HT-29 (cell line): ENCODE results near the gene MYBPHL. TPM values are rescaled to one million over a fixed set of nuclear protein-coding genes. Genes with fewer than 3 reads are reported as not detected.
"Not testable (repeated sequence)": the region's sequence is repeated elsewhere in the genome, so short reads cannot be mapped to it uniquely, and the experiment has no call there.

Experiments used
- DNase-seq: peaks from one replicate; pipeline ENCODE4 v3.0.0-alpha.2; 2015; ENCODE audit warnings: low spot score
- total RNA-seq: library from RNA; depleted of rRNA; stranded (reverse); fragments of >200 nt; shearing (Covaris generic); gene quantifications from 2 replicates; pipeline ENCODE4 v1.2.3, GENCODE V29; 2014

MYBPHL gene
- total RNA-seq, 1 experiment from 2014 or later = not detected

DNA sequence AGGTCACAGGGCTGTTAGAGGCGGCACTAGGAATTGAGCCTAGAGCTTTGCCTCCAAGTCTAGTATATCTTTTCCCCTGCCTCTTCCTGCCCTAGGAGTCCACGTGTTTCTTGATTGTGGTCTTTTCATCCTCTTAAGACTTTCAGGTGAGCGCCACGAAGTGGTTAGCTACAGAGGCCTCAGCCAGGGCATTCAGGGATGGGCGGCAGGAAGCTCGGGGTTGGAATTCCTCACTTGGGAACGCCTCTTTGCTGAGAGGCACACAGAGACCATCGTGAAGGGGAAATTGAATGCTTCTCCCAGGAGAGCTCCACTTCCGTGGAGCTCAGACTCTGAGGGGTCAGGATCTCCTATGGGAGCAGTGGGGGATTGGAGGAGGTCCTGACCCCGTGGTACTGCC lies 820 bp downstream of the MYBPHL start:
- DNase-seq = not testable (repeated sequence)

GRCh38 chr1:109304226-109304920 lies 2.4 kb downstream of the MYBPHL start:
- no peak for DNase-seq

DNA sequence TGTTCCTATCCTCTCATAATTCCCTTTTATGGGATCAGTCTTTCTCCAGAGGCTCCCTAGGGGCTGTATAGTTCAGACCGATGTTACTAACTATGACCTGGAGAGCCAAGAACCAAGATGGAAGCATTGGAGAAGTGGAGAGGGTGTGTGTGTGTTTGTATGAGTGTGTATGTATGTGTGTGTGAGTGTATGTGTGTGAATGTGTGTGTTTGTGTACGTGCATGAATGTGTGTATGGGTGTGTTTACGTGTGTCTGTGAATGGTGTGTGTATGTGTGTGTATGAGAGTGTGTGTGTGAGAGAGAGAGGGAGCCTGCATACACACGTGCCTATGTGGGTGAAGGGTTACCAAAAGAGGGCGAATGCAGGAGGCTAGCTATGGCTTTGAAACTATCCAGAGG lies 4.9 kb downstream of the MYBPHL start:
- DNase-seq = no peak

GRCh38 chr1:109300650-109301151 lies 6.1 kb downstream of the MYBPHL start:
- no peak for DNase-seq

- no peak for DNase-seq
Measured at GRCh38 chr1:109299558-109300343, 7.1 kb downstream of the MYBPHL start.

GRCh38 chr1:109298666-109299557 lies 7.9 kb downstream of the MYBPHL start:
- peak; percentile 44 for DNase-seq

DNA sequence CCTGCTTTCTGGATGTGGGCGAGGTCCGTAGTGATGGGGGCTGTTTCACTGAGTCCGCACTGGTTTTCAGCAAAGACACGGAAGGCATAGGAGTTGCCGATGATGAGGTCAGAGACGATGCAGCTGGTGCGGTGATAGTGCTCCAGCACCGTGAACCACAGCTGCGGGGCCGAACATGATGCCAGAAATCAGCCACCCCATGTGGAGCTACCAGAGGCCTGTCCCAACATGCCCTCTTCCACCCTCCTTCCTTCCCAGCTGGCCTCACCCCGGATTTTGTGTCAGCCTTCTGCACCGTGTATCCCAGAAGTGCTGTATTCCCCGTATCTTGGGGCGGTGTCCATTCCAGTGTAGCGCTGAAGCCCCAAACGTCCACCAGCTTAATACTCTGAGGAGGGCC lies 10.0 kb downstream of the MYBPHL start:
- no peak for DNase-seq

DNA sequence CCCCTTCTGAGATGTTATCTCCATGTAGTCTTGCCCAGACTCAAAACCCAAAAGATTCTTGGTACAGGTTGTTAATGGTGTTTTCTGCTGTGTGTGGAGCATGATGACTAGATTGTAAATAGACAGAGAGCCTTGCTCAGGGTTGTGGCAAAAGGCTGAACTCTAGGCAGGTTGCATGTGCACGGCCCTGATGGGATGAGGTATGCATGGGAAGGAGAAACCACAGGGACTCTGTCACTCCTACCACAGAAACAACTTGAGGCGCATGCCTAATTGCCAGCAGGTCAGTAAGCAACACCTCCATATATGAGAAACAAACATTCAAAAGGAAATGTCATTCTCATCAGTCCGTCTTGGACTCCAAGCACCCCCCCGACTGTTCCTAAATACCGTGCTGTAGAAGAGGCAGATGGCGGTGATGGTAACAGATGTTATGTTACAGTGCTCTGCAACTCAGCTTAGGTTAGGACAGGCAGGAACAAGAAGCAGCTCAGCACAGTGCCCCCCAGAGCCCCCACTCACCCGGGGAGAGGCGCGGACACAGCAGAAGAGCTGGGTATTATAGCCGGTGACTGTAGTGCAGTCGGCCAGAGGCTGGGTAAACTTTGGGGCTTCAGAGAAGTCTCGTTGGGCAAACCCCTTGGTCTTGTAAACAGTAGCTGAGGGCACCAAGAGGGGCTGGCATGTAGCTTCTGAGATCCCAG lies 10.9 kb downstream of the MYBPHL start:
- DNase-seq = no peak

DNA sequence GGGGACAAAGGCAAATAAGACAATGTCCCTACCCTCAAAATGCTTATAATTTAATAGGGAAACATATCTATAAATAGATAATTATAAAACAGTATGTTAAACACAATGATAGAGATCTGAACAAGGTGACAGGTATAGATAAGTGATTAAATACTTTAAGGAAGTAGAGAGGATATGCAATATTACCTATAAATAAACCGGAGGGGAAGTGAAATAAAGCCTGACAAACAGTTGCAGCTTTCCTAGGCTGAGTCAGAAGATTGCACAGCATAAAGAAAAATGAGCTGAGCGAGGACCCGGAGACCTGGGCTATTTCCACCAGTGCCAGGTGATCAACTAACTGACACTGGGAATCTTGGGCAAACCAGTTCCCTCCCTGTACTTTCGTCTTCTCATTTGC lies 12.3 kb downstream of the MYBPHL start:
- DNase-seq = no peak

- DNase-seq = no peak
Measured at GRCh38 chr1:109293026-109293425, 13.8 kb downstream of the MYBPHL start.

GRCh38 chr1:109292364-109292763 lies 14.4 kb downstream of the MYBPHL start:
- DNase-seq = no peak

GRCh38 chr1:109290998-109291397 lies 15.8 kb downstream of the MYBPHL start:
- no peak for DNase-seq

DNA sequence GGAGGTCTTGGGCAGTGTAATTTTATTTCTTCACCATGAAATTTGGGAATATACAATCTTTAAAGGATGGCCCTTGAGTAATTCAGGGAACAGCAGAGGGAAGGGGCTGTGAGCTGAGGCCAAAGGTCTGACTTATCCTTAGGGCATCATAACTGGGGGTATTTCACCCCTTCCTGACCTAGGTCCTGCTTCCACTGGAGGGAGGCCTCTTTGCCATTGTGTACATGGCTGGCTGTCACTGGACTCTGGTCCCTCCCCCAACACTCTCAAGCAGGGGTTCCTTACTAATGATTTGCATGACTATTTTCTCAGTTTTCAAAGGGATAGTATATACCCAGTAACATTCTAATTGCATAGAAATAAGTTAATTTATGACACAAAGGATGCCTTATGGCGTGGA lies 16.7 kb downstream of the MYBPHL start:
- no peak for DNase-seq

DNA sequence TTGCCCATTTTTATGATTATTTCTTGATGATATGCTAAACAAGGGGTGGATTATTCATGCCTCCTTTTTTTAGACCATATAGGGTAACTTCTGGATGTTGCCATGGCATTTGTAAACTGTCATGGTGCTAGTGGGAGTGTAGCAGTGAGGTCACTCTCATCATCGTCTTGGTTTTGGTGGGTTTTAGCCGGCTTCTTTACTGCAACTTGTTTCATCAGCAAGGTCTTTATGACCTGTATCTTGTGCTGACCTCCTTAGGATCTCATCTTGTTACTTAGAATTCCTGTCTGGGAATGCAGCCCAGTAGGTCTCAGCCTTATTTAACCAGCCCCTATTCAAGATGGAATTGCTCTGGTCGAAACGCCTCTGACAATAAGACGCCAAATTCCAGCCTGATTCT lies 20.0 kb downstream of the MYBPHL start:
- DNase-seq = not testable (repeated sequence)

- DNase-seq = no peak
Measured at GRCh38 chr1:109283748-109284600, 22.8 kb downstream of the MYBPHL start.

DNA sequence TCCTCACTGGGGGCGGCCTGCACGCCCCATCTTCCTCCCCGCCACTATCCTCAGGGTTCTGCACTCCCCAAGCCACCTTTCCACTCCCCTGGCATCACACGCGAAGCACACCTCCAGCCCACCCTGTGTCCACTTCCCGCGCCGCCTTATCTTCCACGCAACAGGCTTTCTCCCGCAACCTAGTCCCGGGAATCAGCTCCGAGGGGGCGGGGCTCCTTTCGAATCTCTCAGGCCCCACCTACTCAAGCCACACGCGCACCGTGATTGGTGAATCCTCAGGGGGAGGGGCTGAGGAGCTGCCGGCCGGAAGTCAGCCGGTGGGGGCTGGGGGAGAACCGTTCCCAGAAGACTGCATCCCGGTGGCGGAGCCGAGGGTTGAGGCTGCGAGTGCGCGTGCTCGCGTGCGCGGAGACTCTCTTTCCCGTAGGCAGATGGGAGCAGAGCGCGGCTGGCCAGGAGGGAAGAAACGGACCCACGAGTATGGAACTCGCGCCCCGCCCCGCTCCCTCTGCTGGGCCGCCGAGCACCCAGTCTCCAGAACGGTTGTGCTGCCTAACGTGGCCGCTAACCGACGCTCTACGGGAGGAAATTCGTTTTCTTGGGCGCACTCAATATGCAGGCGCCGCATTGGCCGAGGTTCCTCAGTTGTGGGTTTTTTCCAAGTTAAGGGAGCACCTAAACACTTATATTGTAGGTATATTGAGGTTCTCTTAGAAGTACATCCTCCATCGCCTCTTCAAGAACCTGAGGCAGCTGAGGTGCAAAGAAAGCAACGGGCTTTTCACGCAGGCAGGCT lies 23.7 kb downstream of the MYBPHL start, which contains the start of gene PSRC1:
Gene PSRC1 (minus strand): TSS at position 194 of the 796 bp plus-strand sequence.
- DNase-seq = peak; percentile 96

- peak; percentile 24 for DNase-seq
Measured at GRCh38 chr1:109282497-109282951, 24.3 kb downstream of the MYBPHL start.

DNA sequence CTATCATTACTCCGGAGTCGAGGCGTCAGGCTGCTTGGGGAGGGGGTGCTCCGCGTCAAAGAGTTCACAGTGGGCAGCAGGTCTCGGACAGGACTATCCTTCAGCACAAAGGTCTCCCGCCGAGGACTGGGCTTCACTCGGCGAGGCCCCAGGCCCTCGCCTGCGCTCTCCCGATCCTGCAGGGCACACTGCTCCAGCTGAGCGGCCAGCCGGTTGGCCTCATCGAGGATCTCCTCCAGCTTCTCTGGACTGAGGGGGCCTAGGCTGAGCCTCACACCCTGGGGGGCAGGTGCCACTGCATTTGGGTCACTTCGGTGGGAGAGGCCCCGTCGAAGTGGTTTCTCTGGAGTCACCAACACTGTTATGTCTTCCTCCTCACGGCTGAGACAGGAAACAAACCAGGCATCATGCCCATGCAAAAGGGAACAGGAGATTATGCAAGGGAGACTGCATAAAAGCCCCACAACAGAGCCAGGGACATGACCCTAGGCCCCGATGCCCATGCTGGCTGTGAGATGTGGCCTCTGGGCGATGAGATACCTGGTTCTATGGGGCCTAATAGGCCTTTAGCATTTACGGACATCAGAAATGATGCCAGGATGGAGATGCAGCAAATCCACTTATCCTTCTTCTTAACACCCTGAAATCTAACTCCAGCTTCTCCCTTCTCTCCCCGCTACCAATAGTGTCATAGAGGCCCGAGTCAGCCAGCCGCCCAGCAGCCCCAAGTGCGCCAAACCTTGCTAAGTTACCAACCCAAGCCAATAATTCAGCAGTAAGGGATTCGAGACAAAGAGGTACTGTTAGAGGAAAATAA lies 24.9 kb downstream of the MYBPHL start:
- no peak for DNase-seq
